ENCODE results near the gene HOMER2. TPM values are rescaled to one million over a fixed set of nuclear protein-coding genes. Genes with fewer than 3 reads are reported as not detected.

Gene HOMER2
- total and polyA plus RNA-seq, 2 of the 13 experiments (the other 11 are each of a cell fraction or from before 2014, with no cell fraction given): 12.9 to 14.1 TPM

DNA sequence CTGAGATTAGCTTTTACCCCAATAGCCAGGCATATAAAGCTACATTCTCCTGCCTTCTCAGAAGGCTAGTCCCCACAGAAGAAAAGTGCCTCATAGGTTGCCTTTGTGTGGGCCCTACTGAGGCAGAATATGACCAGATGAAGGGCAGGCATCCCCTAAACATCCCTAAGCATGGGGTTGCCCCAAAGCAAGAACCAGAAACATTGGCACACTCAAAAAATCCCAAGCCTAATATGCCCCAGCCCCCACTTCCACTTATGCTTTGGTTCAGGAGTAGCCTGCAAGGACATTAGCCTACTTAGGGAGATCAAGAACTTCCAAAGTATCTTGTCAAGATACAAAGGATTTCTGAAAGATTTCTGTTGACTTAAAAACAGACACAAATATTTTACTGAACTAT is 113.4 kb downstream of the HOMER2 start:
- BruUV-seq (replicated peaks): no TSS peak
- Histone ChIP-seq H3K27me3 (ENCODE audit: control insufficient read depth in 1 of 2, insufficient read depth in 2 of 2, low read length in 2 of 2) (no peaks in the 10 kb centered on the region), H3K27ac (ENCODE audit: extremely low read length, insufficient read depth, low read length) (no peak overlapping the region), H3K79me2 (ENCODE audit: insufficient read depth, low read length) (no peaks in the 10 kb centered on the region), H3K9me3 (ENCODE audit: low read length) (no peaks in the 10 kb centered on the region), H3K4me3 (replicated peaks in 1 of 3; ENCODE audit: insufficient read depth in 1 of 3, low read depth in 2 of 3, low read length in 3 of 3) (no peak overlapping the region), H3K4me2 (ENCODE audit: low read depth, low read length) (no peak overlapping the region), H2AFZ (ENCODE audit: low read length) (no peak overlapping the region), H3K9ac (ENCODE audit: insufficient read depth, low read depth, low read length) (no peak overlapping the region), H3K4me1 (ENCODE audit: insufficient read depth, low read length) (no peaks in the 10 kb centered on the region), H3K36me3 (replicated peaks in 1 of 2; ENCODE audit: control insufficient read depth in 1 of 2, insufficient read depth in 2 of 2, low read length in 2 of 2) (peaks cover 2 to 15% of the 10 kb centered on the region in 2 experiments; a peak in 2 of 5 replicates), H4K20me1 (ENCODE audit: insufficient read depth, low read length) (no peaks in the 10 kb centered on the region)
- CTCF ChIA-PET (ENCODE audit: low intra/inter-chr PET ratio, low total read pairs): no interaction called here
- FAIRE-seq: no peak
- no peak for TF ChIP-seq AHR (CRISPR knock-in tag; IDR thresholded peaks at IDR 0.05)
- TF ChIP-seq, protein P1, sequence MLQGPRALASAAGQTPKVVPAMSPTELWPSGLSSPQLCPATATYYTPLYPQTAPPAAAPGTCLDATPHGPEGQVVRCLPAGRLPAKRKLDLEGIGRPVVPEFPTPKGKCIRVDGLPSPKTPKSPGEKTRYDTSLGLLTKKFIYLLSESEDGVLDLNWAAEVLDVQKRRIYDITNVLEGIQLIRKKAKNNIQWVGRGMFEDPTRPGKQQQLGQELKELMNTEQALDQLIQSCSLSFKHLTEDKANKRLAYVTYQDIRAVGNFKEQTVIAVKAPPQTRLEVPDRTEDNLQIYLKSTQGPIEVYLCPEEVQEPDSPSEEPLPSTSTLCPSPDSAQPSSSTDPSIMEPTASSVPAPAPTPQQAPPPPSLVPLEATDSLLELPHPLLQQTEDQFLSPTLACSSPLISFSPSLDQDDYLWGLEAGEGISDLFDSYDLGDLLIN (CRISPR knock-in tag; IDR thresholded peaks at IDR 0.05; ENCODE audit: borderline replicate concordance): no peak
- TF ChIP-seq, protein P2, sequence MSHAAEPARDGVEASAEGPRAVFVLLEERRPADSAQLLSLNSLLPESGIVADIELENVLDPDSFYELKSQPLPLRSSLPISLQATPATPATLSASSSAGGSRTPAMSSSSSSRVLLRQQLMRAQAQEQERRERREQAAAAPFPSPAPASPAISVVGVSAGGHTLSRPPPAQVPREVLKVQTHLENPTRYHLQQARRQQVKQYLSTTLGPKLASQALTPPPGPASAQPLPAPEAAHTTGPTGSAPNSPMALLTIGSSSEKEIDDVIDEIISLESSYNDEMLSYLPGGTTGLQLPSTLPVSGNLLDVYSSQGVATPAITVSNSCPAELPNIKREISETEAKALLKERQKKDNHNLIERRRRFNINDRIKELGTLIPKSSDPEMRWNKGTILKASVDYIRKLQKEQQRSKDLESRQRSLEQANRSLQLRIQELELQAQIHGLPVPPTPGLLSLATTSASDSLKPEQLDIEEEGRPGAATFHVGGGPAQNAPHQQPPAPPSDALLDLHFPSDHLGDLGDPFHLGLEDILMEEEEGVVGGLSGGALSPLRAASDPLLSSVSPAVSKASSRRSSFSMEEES (CRISPR knock-in tag; IDR thresholded peaks at IDR 0.05): no peak
- TF ChIP-seq ZNF329 (CRISPR knock-in tag; IDR thresholded peaks at IDR 0.05; ENCODE audit: low read depth): no peak
- no peak for TF ChIP-seq RORA (CRISPR knock-in tag; IDR thresholded peaks at IDR 0.05)
- TF ChIP-seq, protein P3, sequence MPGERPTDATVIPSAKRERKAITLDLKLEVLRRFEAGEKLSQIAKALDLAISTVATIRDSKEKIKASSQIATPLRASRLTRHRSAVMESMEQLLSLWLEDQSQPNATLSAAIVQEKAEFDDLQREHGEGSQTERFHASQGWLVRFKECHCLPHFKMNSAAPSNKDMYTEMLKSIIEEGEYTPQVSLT (CRISPR knock-in tag; IDR thresholded peaks at IDR 0.05; ENCODE audit: borderline replicate concordance, low read depth): no peak
- TF ChIP-seq, protein P4, sequence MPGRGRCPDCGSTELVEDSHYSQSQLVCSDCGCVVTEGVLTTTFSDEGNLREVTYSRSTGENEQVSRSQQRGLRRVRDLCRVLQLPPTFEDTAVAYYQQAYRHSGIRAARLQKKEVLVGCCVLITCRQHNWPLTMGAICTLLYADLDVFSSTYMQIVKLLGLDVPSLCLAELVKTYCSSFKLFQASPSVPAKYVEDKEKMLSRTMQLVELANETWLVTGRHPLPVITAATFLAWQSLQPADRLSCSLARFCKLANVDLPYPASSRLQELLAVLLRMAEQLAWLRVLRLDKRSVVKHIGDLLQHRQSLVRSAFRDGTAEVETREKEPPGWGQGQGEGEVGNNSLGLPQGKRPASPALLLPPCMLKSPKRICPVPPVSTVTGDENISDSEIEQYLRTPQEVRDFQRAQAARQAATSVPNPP (CRISPR knock-in tag; IDR thresholded peaks at IDR 0.05): no peak
- TF ChIP-seq PHF21A (CRISPR knock-in tag; IDR thresholded peaks at IDR 0.05): no peak
- in situ Hi-C loops (cut with HindIII; ENCODE audit: extremely low pct_ligation_motif_present, low pct_unique_long_range_greater_than_20kb): no loop called here
- no peak for DNase-seq (ENCODE audit: low spot score)
- POLR2A ChIA-PET: no interaction called here
- no peak for ATAC-seq
- intact Hi-C loops (cut with micrococcal nuclease; ENCODE audit: unreplicated experiment): no loop called here
